ENCODE results near the gene MAD1L1.

The MAD1L1 gene

DNA sequence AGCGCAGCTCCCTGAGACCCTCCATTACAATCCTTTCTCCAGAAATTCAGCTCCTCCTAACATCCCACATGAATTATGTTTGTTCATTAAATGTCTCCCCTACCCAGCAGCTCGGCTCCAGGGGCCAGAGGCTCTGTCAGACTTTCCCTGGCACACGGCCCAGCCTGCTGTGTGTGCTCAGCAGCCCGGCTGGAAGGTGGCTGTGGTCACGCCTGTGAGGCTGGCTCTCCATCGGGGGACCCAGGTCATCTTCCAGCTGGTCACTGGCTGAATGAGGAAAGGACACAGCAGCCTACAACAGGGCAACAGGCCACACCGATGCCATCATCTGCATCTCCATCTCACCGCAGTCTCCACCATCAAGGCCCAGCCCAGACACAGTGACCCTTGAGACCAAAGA is 219.8 kb downstream of the MAD1L1 start:
- H3K4me3 ChIP-seq (ENCODE audit: low read depth, low read length), result no peak overlapping the region
- in situ Hi-C loops (cut with HindIII; ENCODE audit: low sequenced_read_pairs), result no loop called here
- DNase-seq (ENCODE audit: low read depth), result peak; percentile 24
- TF ChIP-seq CTCF (IDR thresholded peaks at IDR 0.05; ENCODE audit: low read depth, low read length, missing control alignments), result no peak

DNA sequence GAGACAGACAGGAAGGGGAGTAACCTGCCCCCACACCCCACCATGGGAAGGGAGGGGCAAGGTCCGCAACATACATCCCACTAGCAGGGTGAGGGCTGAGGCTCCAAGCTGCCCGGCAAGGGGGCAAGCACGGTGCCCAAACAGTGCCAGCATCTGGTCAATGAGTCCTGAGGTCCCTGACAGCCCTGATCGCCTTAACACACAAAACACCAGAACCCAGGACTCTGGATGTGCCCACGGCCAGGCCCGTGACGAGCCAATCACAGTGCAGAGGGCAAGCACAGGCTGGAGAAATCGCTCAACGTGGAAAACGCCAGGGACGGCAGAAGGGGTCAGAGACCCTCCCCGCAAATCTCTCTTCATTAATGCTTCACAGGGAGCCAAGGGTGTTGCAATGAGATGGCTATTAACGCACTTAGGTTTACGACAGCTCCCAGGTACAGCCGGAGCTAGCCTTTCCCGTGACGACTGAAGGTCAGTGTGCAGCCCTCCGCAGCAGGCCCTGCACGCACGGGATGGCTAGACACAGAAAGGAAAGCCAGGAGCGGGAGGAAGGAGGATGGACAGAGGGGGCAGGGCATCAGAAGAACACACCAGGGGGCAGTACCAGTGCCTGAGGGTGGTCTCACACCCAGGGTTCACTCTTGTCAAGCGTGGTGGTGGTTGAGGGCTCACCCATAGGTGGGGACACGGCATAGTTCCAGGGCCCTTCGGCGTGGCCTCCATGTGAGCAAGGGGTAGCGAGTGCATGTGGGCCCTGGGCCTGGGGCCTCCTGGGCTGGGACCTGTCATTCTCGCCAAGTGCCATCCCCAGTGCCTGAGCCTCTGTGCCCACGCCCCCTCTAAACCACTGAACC is 220.5 kb downstream of the MAD1L1 start:
- H3K4me3 ChIP-seq (ENCODE audit: low read depth, low read length), result no peak overlapping the region
- DNase-seq (ENCODE audit: low read depth), result no peak
- no peak for TF ChIP-seq CTCF (IDR thresholded peaks at IDR 0.05; ENCODE audit: low read depth, low read length, missing control alignments)
- in situ Hi-C loops (cut with HindIII; ENCODE audit: low sequenced_read_pairs), result no loop called here

GRCh38 chr7:2011266-2012043 is 221.3 kb downstream of the MAD1L1 start:
- DNase-seq (ENCODE audit: low read depth), result no peak
- no peak for TF ChIP-seq CTCF (IDR thresholded peaks at IDR 0.05; ENCODE audit: low read depth, low read length, missing control alignments)
- in situ Hi-C loops (cut with HindIII; ENCODE audit: low sequenced_read_pairs), result no loop called here
- no peak overlapping the region for H3K4me3 ChIP-seq (ENCODE audit: low read depth, low read length)

- no peak for DNase-seq (ENCODE audit: low read depth)
- H3K4me3 ChIP-seq (ENCODE audit: low read depth, low read length), result no peak overlapping the region
- no peak for TF ChIP-seq CTCF (IDR thresholded peaks at IDR 0.05; ENCODE audit: low read depth, low read length, missing control alignments)
- in situ Hi-C loops (cut with HindIII; ENCODE audit: low sequenced_read_pairs), result no loop called here
These were observed 222.0 kb downstream of the MAD1L1 start for GRCh38 chr7:2010551-2011265.

GRCh38 chr7:2010101-2010500 is 222.6 kb downstream of the MAD1L1 start:
- DNase-seq (ENCODE audit: low read depth), result no peak
- H3K4me3 ChIP-seq (ENCODE audit: low read depth, low read length), result no peak overlapping the region
- in situ Hi-C loops (cut with HindIII; ENCODE audit: low sequenced_read_pairs), result no loop called here
- TF ChIP-seq CTCF (IDR thresholded peaks at IDR 0.05; ENCODE audit: low read depth, low read length, missing control alignments), result no peak

DNA sequence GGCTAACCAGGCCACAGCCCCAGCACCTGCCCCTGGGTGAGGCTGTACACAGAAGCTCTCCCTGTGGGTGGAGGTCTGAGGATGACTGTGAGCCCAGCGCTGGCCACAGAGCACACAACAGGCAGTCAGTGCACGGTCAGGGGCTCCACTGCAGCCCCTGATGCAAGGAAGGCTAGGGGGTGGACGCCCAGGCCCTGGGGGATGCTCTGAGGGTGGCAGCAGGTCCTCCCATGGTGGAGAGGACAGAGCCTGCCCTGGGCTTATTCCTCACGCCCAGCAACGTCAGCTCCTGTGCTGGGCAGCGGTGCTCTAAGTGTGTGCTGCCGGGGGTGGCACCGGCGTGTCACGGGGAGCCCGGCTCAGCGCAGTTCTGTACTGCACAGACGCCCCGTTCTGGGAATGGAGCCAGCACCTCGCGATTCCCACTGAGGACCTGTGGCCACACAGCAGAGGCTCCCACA is 223.2 kb downstream of the MAD1L1 start:
- TF ChIP-seq CTCF (IDR thresholded peaks at IDR 0.05; ENCODE audit: low read depth, low read length, missing control alignments), result no peak
- H3K4me3 ChIP-seq (ENCODE audit: low read depth, low read length), result no peak overlapping the region
- no peak for DNase-seq (ENCODE audit: low read depth)
- in situ Hi-C loops (cut with HindIII; ENCODE audit: low sequenced_read_pairs), result no loop called here

All from astrocyte of the cerebellum (primary cell).